Stimulated activated CD8-positive, alpha-beta memory T cell treated with anti-CD3 and anti-CD28 coated beads, Interleukin-7, amount 100 ng/mL, for 4 hours (primary cell): ENCODE results near the gene TSPEAR.
"Not testable (repeated sequence)": the region's sequence is repeated elsewhere in the genome, so short reads cannot be mapped to it uniquely, and the experiment has no call there.

ENCODE experiments used
- DNase-seq, 2 donors: peaks; one replicate each; pipeline ENCODE4 v3.0.0-alpha.2; 2020; ENCODE audit warnings: low read depth in 2 of 2

The TSPEAR gene

GRCh38 chr21:44569861-44570517, 141.4 kb downstream of the TSPEAR start:
- no peak for DNase-seq

- no peak for DNase-seq
Observed at GRCh38 chr21:44568667-44569556, 142.5 kb downstream of the TSPEAR start.

GRCh38 chr21:44568261-44568660, 143.1 kb downstream of the TSPEAR start:
- DNase-seq = no peak

- no peak for DNase-seq
Observed at GRCh38 chr21:44567481-44568171, 143.7 kb downstream of the TSPEAR start.

GRCh38 chr21:44566403-44566802, 145.0 kb downstream of the TSPEAR start:
- no peak for DNase-seq

GRCh38 chr21:44564886-44565598, 146.3 kb downstream of the TSPEAR start:
- no peak for DNase-seq

GRCh38 chr21:44564099-44564498, 147.3 kb downstream of the TSPEAR start:
- no peak for DNase-seq

- DNase-seq = no peak
Observed at GRCh38 chr21:44558695-44559094, 152.7 kb downstream of the TSPEAR start, which contains the start of gene KRTAP10-3. KRTAP10-3 (minus strand) TSS chr21:44558795; CDS start chr21:44558715, 80 bp downstream.

GRCh38 chr21:44558329-44558675, 153.1 kb downstream of the TSPEAR start:
- DNase-seq = not testable (repeated sequence)

- DNase-seq = no peak
Observed at GRCh38 chr21:44557491-44558328, 153.7 kb downstream of the TSPEAR start.

- no peak for DNase-seq
Observed at GRCh38 chr21:44556879-44557278, 154.5 kb downstream of the TSPEAR start.

GRCh38 chr21:44555200-44555875, 156.0 kb downstream of the TSPEAR start:
- no peak for DNase-seq

GRCh38 chr21:44552681-44553080, 158.7 kb downstream of the TSPEAR start:
- DNase-seq = no peak

GRCh38 chr21:44552136-44552535, 159.2 kb downstream of the TSPEAR start:
- DNase-seq = no peak

- no peak for DNase-seq
Observed at GRCh38 chr21:44551340-44551961, 159.9 kb downstream of the TSPEAR start, which contains the start of gene KRTAP10-2. KRTAP10-2 (minus strand) TSS chr21:44551505; CDS start chr21:44551458, 47 bp downstream.

- DNase-seq = no peak
Observed at GRCh38 chr21:44550807-44551206, 160.6 kb downstream of the TSPEAR start.

GRCh38 chr21:44550285-44550684, 161.1 kb downstream of the TSPEAR start:
- DNase-seq = not testable (repeated sequence)

GRCh38 chr21:44549525-44550211, 161.7 kb downstream of the TSPEAR start:
- no peak for DNase-seq

- no peak for DNase-seq
Observed at GRCh38 chr21:44548922-44549321, 162.4 kb downstream of the TSPEAR start.
